HG02840 (cell line): ENCODE measurements around the gene ARHGAP30.
A peak's percentile ranks its signal among the peaks of the same experiment; 100 is the strongest.
"Not testable (repeated sequence)": the region's sequence is repeated elsewhere in the genome, so short reads cannot be mapped to it uniquely, and the experiment has no call there.

ENCODE experiments used
- ATAC-seq: cut with Tn5 transposase; IDR thresholded peaks from one replicate; pipeline ENCODE4 v1.9.1; 2021; ENCODE audit warnings: mild to moderate bottlenecking, moderate library complexity, moderate number of reproducible peaks; ENCODE audit not compliant: unreplicated experiment, low FRiP score

ARHGAP30 gene

GRCh38 chr1:161072751-161073449 is 3.2 kb upstream of the ARHGAP30 start:
- no peak for ATAC-seq

GRCh38 chr1:161071886-161072371 is 2.2 kb upstream of the ARHGAP30 start:
- no peak for ATAC-seq

- no peak for ATAC-seq
These were observed 1.1 kb upstream of the ARHGAP30 start for GRCh38 chr1:161070761-161071160.

GRCh38 chr1:161069241-161069640 is 450 bp downstream of the ARHGAP30 start:
- ATAC-seq = no peak

- ATAC-seq = peak; percentile 45
These were observed 1.1 kb downstream of the ARHGAP30 start for GRCh38 chr1:161068306-161069234.

- ATAC-seq = no peak
These were observed 3.0 kb downstream of the ARHGAP30 start for GRCh38 chr1:161066694-161067093.

- ATAC-seq = not testable (repeated sequence)
These were observed 4.0 kb downstream of the ARHGAP30 start for GRCh38 chr1:161065681-161066080.

- not testable (repeated sequence) for ATAC-seq
These were observed 5.8 kb downstream of the ARHGAP30 start for GRCh38 chr1:161063936-161064335.

GRCh38 chr1:161061419-161061818 is 8.3 kb downstream of the ARHGAP30 start:
- no peak for ATAC-seq

- ATAC-seq = no peak
These were observed 10.4 kb downstream of the ARHGAP30 start for GRCh38 chr1:161059293-161059692.

GRCh38 chr1:161054805-161055204 is 14.9 kb downstream of the ARHGAP30 start:
- ATAC-seq = no peak

- ATAC-seq = no peak
These were observed 15.5 kb downstream of the ARHGAP30 start for GRCh38 chr1:161054232-161054631.

- ATAC-seq = no peak
These were observed 16.8 kb downstream of the ARHGAP30 start for GRCh38 chr1:161052899-161053298.

- no peak for ATAC-seq
These were observed 18.5 kb downstream of the ARHGAP30 start for GRCh38 chr1:161051219-161051618.

GRCh38 chr1:161048949-161049722 is 20.6 kb downstream of the ARHGAP30 start:
- no peak for ATAC-seq

- no peak for ATAC-seq
These were observed 22.0 kb downstream of the ARHGAP30 start for GRCh38 chr1:161047436-161048420.

- ATAC-seq = no peak
These were observed 23.0 kb downstream of the ARHGAP30 start for GRCh38 chr1:161046605-161047228.

- ATAC-seq = peak; percentile 60
These were observed 23.7 kb downstream of the ARHGAP30 start, which contains the start of gene USF1 for GRCh38 chr1:161045736-161046604. USF1 (minus strand) TSS chr1:161045977; CDS start chr1:161043275, 2,702 bp downstream.
